Neural cell (in vitro differentiated cells): ENCODE results near the gene FCER1A. TPM values are rescaled to one million over a fixed set of nuclear protein-coding genes. Genes with fewer than 3 reads are reported as not detected.
"Not testable (repeated sequence)": the region's sequence is repeated elsewhere in the genome, so short reads cannot be mapped to it uniquely, and the experiment has no call there.

ENCODE experiments used
- H2AFZ ChIP-seq: fragments of 200-600, 300-800 bp; sonication (generic), shearing (Covaris generic); 2 replicates; pipeline ENCODE4 v1.6.0; 2014; ENCODE audit warnings: low read depth, mild to moderate bottlenecking, antibody characterized with exemption, low read length, moderate library complexity
- H3F3A ChIP-seq: fragments of 200-600 bp; shearing (Covaris generic); 2 replicates; pipeline ENCODE4 v1.6.1; 2016; ENCODE audit warnings: mild to moderate bottlenecking, moderate library complexity, mixed read lengths, antibody characterized with exemption, low read length; ENCODE audit not compliant: insufficient read depth, poor library complexity, severe bottlenecking
- H3K27ac ChIP-seq: fragments of 200-600, 300-800 bp; sonication (generic), shearing (Covaris generic); 2 replicates; pipeline ENCODE4 v1.5.1; 2014; ENCODE audit warnings: mild to moderate bottlenecking, low read length, moderate library complexity
- H3K27me3 ChIP-seq: fragments of 300-800, 200-600 bp; sonication (generic), shearing (Covaris generic); 2 replicates; pipeline ENCODE4 v1.6.0; 2014; ENCODE audit warnings: mild to moderate bottlenecking, low read depth, low read length, moderate library complexity; ENCODE audit not compliant: insufficient read depth
- H3K36me3 ChIP-seq: fragments of 300-800, 200-600 bp; sonication (generic), shearing (Covaris generic); 2 replicates; pipeline ENCODE4 v1.5.1; 2014; ENCODE audit warnings: mild to moderate bottlenecking, antibody characterized with exemption, low read length, moderate library complexity; ENCODE audit not compliant: insufficient read depth
- H3K4me2 ChIP-seq: fragments of 300-800, 200-600 bp; sonication (generic), shearing (Covaris generic); 2 replicates; pipeline ENCODE4 v1.6.0; 2014; ENCODE audit warnings: mild to moderate bottlenecking, low read length
- H3K4me3 ChIP-seq: fragments of 300-800, 200-600 bp; sonication (generic), shearing (Covaris generic); 2 replicates; pipeline ENCODE4 v1.5.1; 2014; ENCODE audit warnings: mild to moderate bottlenecking, low read length, moderate library complexity
- H3K79me2 ChIP-seq: fragments of 200-600 bp; shearing (Covaris generic); replicated peaks from 2 replicates; pipeline ENCODE4 v1.6.0; 2014; ENCODE audit warnings: mild to moderate bottlenecking, low read length, moderate library complexity; ENCODE audit not compliant: insufficient read depth
- H3K9ac ChIP-seq: fragments of 300-800, 200-600 bp; sonication (generic), shearing (Covaris generic); 2 replicates; pipeline ENCODE4 v1.6.1; 2016; ENCODE audit warnings: mild to moderate bottlenecking, low read length, mixed read lengths
- H3K9me2 ChIP-seq: fragments of 200-600 bp; shearing (Covaris generic); 2 replicates; pipeline ENCODE4 v1.6.1; 2016; ENCODE audit warnings: mild to moderate bottlenecking, low read length, mixed read lengths; ENCODE audit not compliant: insufficient read depth
- H3K9me3 ChIP-seq: fragments of 200-600, 300-800 bp; sonication (generic), shearing (Covaris generic); 2 replicates; pipeline ENCODE4 v1.6.1; 2016; ENCODE audit warnings: mild to moderate bottlenecking, mixed run types, low read length, moderate library complexity, mixed read lengths
- H4K20me1 ChIP-seq: fragments of 200-600 bp; shearing (Covaris generic); 2 replicates; pipeline ENCODE4 v1.6.1; 2016; ENCODE audit warnings: mild to moderate bottlenecking, mixed run types; ENCODE audit not compliant: insufficient read depth
- CTCF ChIP-seq: fragments of 450-650 bp; IDR thresholded peaks from 2 replicates; pipeline ENCODE4 v1.5.1; 2014; ENCODE audit warnings: antibody characterized with exemption, mild to moderate bottlenecking, moderate library complexity; ENCODE audit not compliant: poor library complexity, severe bottlenecking
- EP300 ChIP-seq: fragments of 450-650 bp; conservative IDR thresholded peaks from 2 replicates; pipeline ENCODE4 v1.6.1; 2014; ENCODE audit warnings: antibody characterized with exemption, mild to moderate bottlenecking, moderate library complexity; ENCODE audit not compliant: poor library complexity, severe bottlenecking
- EZH2 ChIP-seq: fragments of 200-600, 300-800 bp; shearing (Covaris generic), sonication (generic); IDR thresholded peaks from 2 replicates; pipeline ENCODE4 v1.6.1; 2014; ENCODE audit warnings: antibody characterized with exemption, low read length, borderline replicate concordance, mild to moderate bottlenecking; ENCODE audit not compliant: insufficient read depth, poor library complexity, severe bottlenecking
- MXI1 ChIP-seq: fragments of 450-650 bp; conservative IDR thresholded peaks from 2 replicates; pipeline ENCODE4 v1.6.1; 2014; ENCODE audit warnings: antibody characterized with exemption, mild to moderate bottlenecking; ENCODE audit not compliant: poor library complexity, severe bottlenecking
- POLR2AphosphoS5 ChIP-seq: IDR thresholded peaks from 2 replicates; pipeline ENCODE4 v1.6.1; 2012
- RAD21 ChIP-seq: fragments of 450-650 bp; conservative IDR thresholded peaks from 2 replicates; pipeline ENCODE4 v1.6.1; 2014; ENCODE audit warnings: antibody characterized with exemption, mild to moderate bottlenecking, moderate library complexity
- REST ChIP-seq: IDR thresholded peaks from 2 replicates; pipeline ENCODE4 v1.6.1; 2012; ENCODE audit warnings: borderline replicate concordance
- SMC3 ChIP-seq: fragments of 450-650 bp; conservative IDR thresholded peaks from 2 replicates; pipeline ENCODE4 v1.6.1; 2014; ENCODE audit warnings: antibody characterized with exemption, mild to moderate bottlenecking, moderate library complexity; ENCODE audit not compliant: poor library complexity
- TAF1 ChIP-seq: IDR thresholded peaks from 2 replicates; pipeline ENCODE4 v1.6.1; 2012; ENCODE audit warnings: low read depth
- polyA plus RNA-seq: library from polyadenylated mRNA; depleted of rRNA; stranded (reverse); fragments of >200 nt; gene quantifications from 2 replicates; pipeline ENCODE4 v1.2.3, GENCODE V29; 2014

The FCER1A gene
- polyA plus RNA-seq, 1 donor from 2014 or later: not detected

GRCh38 chr1:159342761-159343425, 40.8 kb downstream of the FCER1A start:
- no peaks in the 10 kb centered on the region for H3K79me2 ChIP-seq
- no peaks in the 10 kb centered on the region for H3K9me2 ChIP-seq
- H3K36me3 ChIP-seq: no peaks in the 10 kb centered on the region
- no peak overlapping the region for H3K27ac ChIP-seq
- no peak overlapping the region for H2AFZ ChIP-seq
- no peak overlapping the region for H3K9ac ChIP-seq
- H3K9me3 ChIP-seq: no peaks in the 10 kb centered on the region
- no peak overlapping the region for H3K4me2 ChIP-seq
- H3K4me3 ChIP-seq: no peak overlapping the region
- no peaks in the 10 kb centered on the region for H3K27me3 ChIP-seq
- H4K20me1 ChIP-seq: no peaks in the 10 kb centered on the region
- TF ChIP-seq EZH2: no peak
- TF ChIP-seq POLR2AphosphoS5: no peak
- no peak for TF ChIP-seq SMC3
- no peak for TF ChIP-seq REST
- no peak for TF ChIP-seq CTCF
- TF ChIP-seq TAF1: no peak
- no peak for TF ChIP-seq MXI1
- no peak for TF ChIP-seq RAD21
- no peak for TF ChIP-seq EP300
- no peaks in the 10 kb centered on the region for H3F3A ChIP-seq

GRCh38 chr1:159349374-159349773, 47.2 kb downstream of the FCER1A start:
- H3F3A ChIP-seq, H3K4me3 ChIP-seq, H2AFZ ChIP-seq, H3K9ac ChIP-seq, H3K79me2 ChIP-seq, H3K27me3 ChIP-seq, H3K9me2 ChIP-seq, H3K9me3 ChIP-seq, H3K4me2 ChIP-seq, H3K36me3 ChIP-seq, H4K20me1 ChIP-seq, H3K27ac ChIP-seq: not testable (repeated sequence)

GRCh38 chr1:159352436-159352835, 50.3 kb downstream of the FCER1A start:
- Histone ChIP-seq H3K9me2 (no peaks in the 10 kb centered on the region), H2AFZ (no peak overlapping the region), H3K36me3 (no peaks in the 10 kb centered on the region), H3K4me2 (no peak overlapping the region), H4K20me1 (no peaks in the 10 kb centered on the region), H3K79me2 (no peaks in the 10 kb centered on the region), H3K27ac (no peak overlapping the region), H3K4me3 (no peak overlapping the region), H3K9ac (no peak overlapping the region), H3K27me3 (no peaks in the 10 kb centered on the region), H3K9me3 (no peaks in the 10 kb centered on the region), H3F3A (no peaks in the 10 kb centered on the region)
- TF ChIP-seq SMC3 (no peak), REST (no peak), CTCF (no peak), TAF1 (no peak), POLR2AphosphoS5 (no peak), MXI1 (no peak), RAD21 (no peak), EZH2 (no peak), EP300 (no peak)
